SH-SY5Y (cell line): ENCODE results near the gene TMSB4X.

ENCODE experiments used
- GATA2 ChIP-seq: IDR thresholded peaks from 2 replicates; pipeline ENCODE4 v1.6.1; 2011; ENCODE audit warnings: mild to moderate bottlenecking, low read depth, low read length
- GATA3 ChIP-seq: IDR thresholded peaks from 2 replicates; pipeline ENCODE4 v1.6.1; 2011; ENCODE audit warnings: low read depth, mild to moderate bottlenecking, low read length, moderate library complexity

- TF ChIP-seq GATA2 (no peak), GATA3 (no peak)
These were observed 48.7 kb downstream of the TMSB4X start for GRCh38 chrX:13023567-13023966.
